HepG2 (cell line): Measurements from ENCODE around the gene GLB1L. TPM values are rescaled to one million over a fixed set of nuclear protein-coding genes. Genes with fewer than 3 reads are reported as not detected.

Experiments used
- ATAC-seq: fragments of 200-7000 bp; cut with Tn5 transposase; 3 replicates; pipeline ENCODE4 v1.9.1; 2020; ENCODE audit warnings: mild to moderate bottlenecking, moderate library complexity
- BruUV-seq: library from RNA; stranded (reverse); fragments of 400-500 nt; replicated peaks from 2 replicates; lab custom pipeline; 2021; lab: Mats Ljungman, UMichigan
- CTCF ChIA-PET: fragments of 300-600 bp; formaldehyde crosslinking; extraction: SDS; loops from one replicate; lab custom pipeline; 2021; ENCODE audit warnings: low total read pairs, inconsistent platforms, low intra/inter-chr PET ratio; lab: Yijun Ruan, JAX
- POLR2A ChIA-PET: fragments of 350-600 bp; sonication (Branson Sonifier 250); formaldehyde crosslinking; loops from one replicate; lab custom pipeline; 2020; ENCODE audit warnings: antibody characterized with exemption, inconsistent platforms; lab: Yijun Ruan, JAX
- DNase-seq: peaks from one replicate; pipeline ENCODE4 v3.0.0-alpha.2; 2015; ENCODE audit warnings: low spot score
- FAIRE-seq: peaks from 3 replicates; lab custom pipeline; 2011; peaks lifted over from hg19 to GRCh38; lab: Jason Lieb, UNC
- H2AFZ ChIP-seq: one replicate; pipeline ENCODE4 v1.6.1; 2011; ENCODE audit warnings: low read length, inconsistent platforms
- H3K27ac ChIP-seq: fragments of 300-600 bp; 3 replicates; pipeline ENCODE4 v1.8.0; 2011; ENCODE audit warnings: mixed run types, mild to moderate bottlenecking, mixed read lengths, low read length, inconsistent platforms; ENCODE audit not compliant: insufficient read depth; ENCODE audit errors: extremely low read length
- H3K27me3 ChIP-seq, 2 experiments: fragments of 200-600 bp in 1 of 2; 2 replicates in 1 of 2; 3 replicates in 1 of 2; pipeline versions ENCODE4 v1.6.0 to v1.8.0; 2011; ENCODE audit warnings: low read length in 2 of 2, mild to moderate bottlenecking in 2 of 2, moderate library complexity in 2 of 2, inconsistent platforms in 1 of 2; ENCODE audit not compliant: insufficient read depth in 2 of 2, control insufficient read depth in 1 of 2
- H3K36me3 ChIP-seq, 2 experiments: fragments of 200-600 bp in 1 of 2; replicated peaks in 1 of 2; 2 replicates in 1 of 2; 3 replicates in 1 of 2; pipeline versions ENCODE4 v1.5.1 to v1.8.0; 2011; ENCODE audit warnings: low read length in 2 of 2, inconsistent platforms in 1 of 2; ENCODE audit not compliant: insufficient read depth in 2 of 2, control insufficient read depth in 1 of 2
- H3K4me1 ChIP-seq: 2 replicates; pipeline ENCODE4 v1.5.1; 2012; ENCODE audit warnings: low read length, inconsistent platforms; ENCODE audit not compliant: insufficient read depth
- H3K4me2 ChIP-seq: 2 replicates; pipeline ENCODE4 v1.6.0; 2011; ENCODE audit warnings: low read depth, low read length, inconsistent platforms
- H3K4me3 ChIP-seq, 3 experiments: fragments of 200-600 bp in 1 of 3; sonication (generic), shearing (Covaris generic) in 1 of 3; replicated peaks in 1 of 3; 2 replicates each; pipeline ENCODE4 v1.5.1; 2011 to 2016; ENCODE audit warnings: low read length in 3 of 3, inconsistent platforms in 2 of 3, low read depth in 2 of 3, mild to moderate bottlenecking in 2 of 3, control low read depth in 1 of 3, mixed read lengths in 1 of 3; ENCODE audit not compliant: insufficient read depth in 1 of 3
- H3K79me2 ChIP-seq: one replicate; pipeline ENCODE4 v1.6.1; 2011; ENCODE audit warnings: low read length, inconsistent platforms; ENCODE audit not compliant: insufficient read depth
- H3K9ac ChIP-seq: 2 replicates; pipeline ENCODE4 v1.6.0; 2011; ENCODE audit warnings: mild to moderate bottlenecking, low read depth, low read length, inconsistent platforms; ENCODE audit not compliant: insufficient read depth
- H3K9me3 ChIP-seq: 2 replicates; pipeline ENCODE4 v1.5.1; 2012; ENCODE audit warnings: mild to moderate bottlenecking, low read length
- H4K20me1 ChIP-seq: 2 replicates; pipeline ENCODE4 v1.6.0; 2011; ENCODE audit warnings: inconsistent platforms, mild to moderate bottlenecking, low read length, moderate library complexity; ENCODE audit not compliant: insufficient read depth
- DZIP1 ChIP-seq: sonication (generic); formaldehyde crosslinking; IDR thresholded peaks from 2 replicates; pipeline ENCODE4 v1.5.0; 2020; ENCODE audit warnings: mild to moderate bottlenecking, missing genetic modification reagents
- MAZ ChIP-seq, 2 experiments: sonication (generic) in 1 of 2; formaldehyde crosslinking in 1 of 2; IDR thresholded peaks; 2 replicates each; pipeline versions ENCODE4 v1.5.0 to v1.6.1; 2012 to 2020; ENCODE audit warnings: low read depth in 2 of 2, mild to moderate bottlenecking in 2 of 2, borderline replicate concordance in 1 of 2, improper control_type of control experiment in 1 of 2, low read length in 1 of 2, missing genetic modification reagents in 1 of 2, moderate library complexity in 1 of 2
- MXI1 ChIP-seq: IDR thresholded peaks from 3 replicates; pipeline ENCODE4 v1.6.1; 2012; ENCODE audit warnings: low read depth, low read length, inconsistent platforms, borderline replicate concordance
- SSRP1 ChIP-seq: IDR thresholded peaks from 2 replicates; pipeline ENCODE4 v1.6.1; 2016; ENCODE audit warnings: control low read depth
- ZNF552 ChIP-seq: sonication (generic); formaldehyde crosslinking; IDR thresholded peaks from 2 replicates; pipeline ENCODE4 v1.9.0; 2022; ENCODE audit warnings: missing genetic modification reagents, mild to moderate bottlenecking, borderline replicate concordance
- ZNF572 ChIP-seq: sonication (generic); formaldehyde crosslinking; IDR thresholded peaks from 2 replicates; pipeline ENCODE4 v1.5.1; 2020; ENCODE audit warnings: mild to moderate bottlenecking, missing genetic modification reagents
- WGBS: methylation state at CpG from one replicate; pipeline ENCODE4 v1.1.6; 2017; ENCODE audit warnings: low lambda C conversion rate; 5-methylcytosine and 5-hydroxymethylcytosine counted together
- in situ Hi-C: cut with HindIII; loops from 2 replicates; pipeline ENCODE4 v1.10.0; 2017; ENCODE audit warnings: low pct_unique_long_range_greater_than_20kb; ENCODE audit not compliant: extremely low pct_ligation_motif_present
- intact Hi-C: fragments of 100-400 bp; cut with micrococcal nuclease; formaldehyde crosslinking; loops from one replicate; pipeline ENCODE4 v1.10.0; 2022; ENCODE audit not compliant: unreplicated experiment
- polyA plus RNA-seq, 8 experiments: library from polyadenylated mRNA; depleted of rRNA in 3 of 8; stranded (reverse) in 7 of 8; unstranded in 1 of 8; fragments of >200 nt; fragmentation: Illumina TruSeq in 4 of 8; extraction: Trizol in 4 of 8; gene quantifications; 2 replicates each; pipeline versions ENCODE4 v1.2.1 to v1.2.3, GENCODE V29; 2011 to 2016; ENCODE audit warnings: low read depth in 4 of 8, missing spikeins in 1 of 8, mixed read lengths in 1 of 8; ENCODE audit not compliant: insufficient read depth in 1 of 8
- total RNA-seq, 5 experiments: library from RNA; depleted of rRNA; stranded (reverse); fragments of >200 nt; fragmentation: Illumina TruSeq; extraction: Trizol; gene quantifications; 2 replicates each; pipeline ENCODE4 v1.2.3, GENCODE V29; 2016; ENCODE audit warnings: low read depth in 1 of 5
- TF ChIP-seq, protein P1 (sequence below): sonication (generic); formaldehyde crosslinking; IDR thresholded peaks from 2 replicates; pipeline ENCODE4 v1.5.0; 2020; ENCODE audit warnings: mild to moderate bottlenecking, missing genetic modification reagents, moderate library complexity
- TF ChIP-seq, protein P2 (sequence below): sonication (generic); formaldehyde crosslinking; IDR thresholded peaks from 2 replicates; pipeline ENCODE4 v1.4.0; 2020; ENCODE audit warnings: mild to moderate bottlenecking, low read depth, missing genetic modification reagents

Gene GLB1L
- total and polyA plus RNA-seq, 2 of the 13 experiments (the other 11 are each of a cell fraction or from before 2014, with no cell fraction given), result 6.8 to 7.3 TPM

DNA sequence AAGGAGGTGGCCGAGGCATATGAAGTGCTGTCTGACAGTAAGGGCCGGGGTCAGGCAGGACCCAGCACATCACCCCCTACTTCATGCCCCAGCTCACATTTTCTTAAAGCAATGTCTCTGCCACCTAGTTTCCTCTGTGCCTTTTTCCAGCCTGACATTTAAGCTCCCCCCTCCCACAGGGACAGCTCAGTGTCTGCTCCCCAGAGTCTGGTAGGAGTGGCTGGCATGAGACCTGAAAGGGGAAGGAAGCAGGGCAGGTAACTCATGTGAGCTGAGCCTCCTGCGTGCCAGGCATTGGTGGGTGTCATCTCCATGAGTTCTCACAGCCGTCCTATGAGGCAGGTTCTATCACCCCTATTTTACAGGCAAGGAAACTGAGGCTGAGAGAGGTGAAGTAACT lies 35.4 kb upstream of the GLB1L start:
- BruUV-seq, result no TSS peak
- DNase-seq (no peak), ATAC-seq (no peak), FAIRE-seq (no peak)
- no peak overlapping the region for H3K4me2 ChIP-seq
- no peaks in the 10 kb centered on the region for H4K20me1 ChIP-seq
- in situ Hi-C loops, result no loop called here
- TF ChIP-seq MXI1 (0 out of 3 replicates have a peak, but pooled peaks have one; percentile 25), MAZ (IDR thresholded peaks at IDR 0.05; ENCODE audit: borderline replicate concordance, low read depth, low read length) (no peak), MAZ (CRISPR knock-in tag; IDR thresholded peaks at IDR 0.05; ENCODE audit: low read depth) (no peak)
- no peak overlapping the region for H3K27ac ChIP-seq
- ChIA-PET POLR2A (interaction anchor here (1.2 to 3.3 kb wide), 3 partner anchors 12 to 73 kb away, joined by 3 to 29 read pairs (median 4); partner anchors contain the start of gene ZFAND2B), CTCF (no interaction called here)
- peaks cover 27% of the 10 kb centered on the region for H3K4me1 ChIP-seq
- no peak overlapping the region for H3K9ac ChIP-seq
- no peaks in the 10 kb centered on the region for H3K27me3 ChIP-seq
- H3K36me3 ChIP-seq, result peaks cover 4 to 10% of the 10 kb centered on the region in 2 experiments; a peak in 4 of 5 replicates
- no peaks in the 10 kb centered on the region for H3K9me3 ChIP-seq
- H2AFZ ChIP-seq, result no peak overlapping the region
- 100% methylated on average over 4 of the region's 4 CpGs for WGBS
- H3K79me2 ChIP-seq, result no peaks in the 10 kb centered on the region
- intact Hi-C loops, result no loop called here
- H3K4me3 ChIP-seq, result no peak overlapping the region

DNA sequence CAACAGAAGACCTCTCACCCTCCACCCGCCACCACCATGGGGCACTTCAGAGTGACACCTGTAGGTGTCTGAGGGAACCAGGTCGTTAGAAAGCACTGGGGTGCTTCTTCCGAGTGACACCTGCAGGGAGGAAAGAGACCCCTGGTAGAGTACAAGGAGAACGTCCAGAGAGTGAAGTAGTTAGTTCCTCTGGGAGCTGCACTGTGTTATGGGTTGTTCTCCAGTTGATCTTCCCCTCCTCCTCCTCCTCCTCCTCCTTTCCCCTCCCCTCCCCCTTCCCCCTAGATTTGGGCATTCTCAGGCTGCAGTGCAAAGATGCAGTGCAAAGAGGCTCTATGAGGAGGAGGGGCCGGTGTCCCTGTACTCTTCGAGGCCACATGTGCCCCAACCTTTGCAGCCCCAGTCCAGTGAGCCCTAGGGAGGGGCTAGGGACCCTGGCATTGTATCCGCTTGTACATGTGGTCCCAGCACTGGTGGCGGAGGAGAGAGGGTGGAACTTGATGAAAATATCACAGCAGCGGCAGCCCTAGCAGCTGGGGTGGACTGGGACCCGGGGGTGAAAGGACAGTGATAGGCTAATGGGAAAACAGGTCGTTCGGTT lies 34.8 kb upstream of the GLB1L start:
- Histone ChIP-seq H2AFZ (no peak overlapping the region), H3K27me3 (no peaks in the 10 kb centered on the region), H3K36me3 (peaks cover 4 to 10% of the 10 kb centered on the region in 2 experiments; a peak in 4 of 5 replicates), H3K4me3 (peak overlapping the region; percentile 59 to 77 (median 73)), H3K4me1 (peaks cover 27% of the 10 kb centered on the region), H3K9ac (peak overlapping the region; percentile 80), H3K4me2 (peak overlapping the region; percentile 96), H3K79me2 (no peaks in the 10 kb centered on the region), H3K27ac (peak overlapping the region; percentile 62), H4K20me1 (no peaks in the 10 kb centered on the region), H3K9me3 (no peaks in the 10 kb centered on the region)
- FAIRE-seq (no peak), DNase-seq (no peak), ATAC-seq (peak; percentile 8)
- in situ Hi-C loops, result no loop called here
- POLR2A ChIA-PET, result interaction anchor here (1.3 to 3.3 kb wide), 9 partner anchors 10 to 103 kb away, joined by 3 to 70 read pairs (median 19); partner anchors contain the start of genes ABCB6, ANKZF1, ATG9A and CNPPD1
- WGBS, result 77% methylated on average over 12 of the region's 12 CpGs
- intact Hi-C loops, result loop anchor here (1.0 kb wide), 2 partner anchors 14 to 31 kb away; no protein-coding TSS in a partner anchor
- CTCF ChIA-PET, result interaction anchor here (2.8 kb wide), 1 partner anchor 18 kb away, joined by 28 read pairs; no protein-coding TSS in a partner anchor
- no TSS peak for BruUV-seq
- TF ChIP-seq ZNF552 (CRISPR knock-in tag) (no peak), ZNF572 (CRISPR knock-in tag) (0 out of 2 replicates have a peak, but pooled peaks have one; percentile 57), DZIP1 (CRISPR knock-in tag) (peak; percentile 59; the same call in 1 of the 2 replicates), SSRP1 (CRISPR knock-in tag) (0 out of 2 replicates have a peak, but pooled peaks have one; percentile 30)
- TF ChIP-seq, protein P1, sequence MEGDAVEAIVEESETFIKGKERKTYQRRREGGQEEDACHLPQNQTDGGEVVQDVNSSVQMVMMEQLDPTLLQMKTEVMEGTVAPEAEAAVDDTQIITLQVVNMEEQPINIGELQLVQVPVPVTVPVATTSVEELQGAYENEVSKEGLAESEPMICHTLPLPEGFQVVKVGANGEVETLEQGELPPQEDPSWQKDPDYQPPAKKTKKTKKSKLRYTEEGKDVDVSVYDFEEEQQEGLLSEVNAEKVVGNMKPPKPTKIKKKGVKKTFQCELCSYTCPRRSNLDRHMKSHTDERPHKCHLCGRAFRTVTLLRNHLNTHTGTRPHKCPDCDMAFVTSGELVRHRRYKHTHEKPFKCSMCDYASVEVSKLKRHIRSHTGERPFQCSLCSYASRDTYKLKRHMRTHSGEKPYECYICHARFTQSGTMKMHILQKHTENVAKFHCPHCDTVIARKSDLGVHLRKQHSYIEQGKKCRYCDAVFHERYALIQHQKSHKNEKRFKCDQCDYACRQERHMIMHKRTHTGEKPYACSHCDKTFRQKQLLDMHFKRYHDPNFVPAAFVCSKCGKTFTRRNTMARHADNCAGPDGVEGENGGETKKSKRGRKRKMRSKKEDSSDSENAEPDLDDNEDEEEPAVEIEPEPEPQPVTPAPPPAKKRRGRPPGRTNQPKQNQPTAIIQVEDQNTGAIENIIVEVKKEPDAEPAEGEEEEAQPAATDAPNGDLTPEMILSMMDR (CRISPR knock-in tag), result peak; percentile 10; the same call in 1 of the 2 replicates
- TF ChIP-seq, protein P2, sequence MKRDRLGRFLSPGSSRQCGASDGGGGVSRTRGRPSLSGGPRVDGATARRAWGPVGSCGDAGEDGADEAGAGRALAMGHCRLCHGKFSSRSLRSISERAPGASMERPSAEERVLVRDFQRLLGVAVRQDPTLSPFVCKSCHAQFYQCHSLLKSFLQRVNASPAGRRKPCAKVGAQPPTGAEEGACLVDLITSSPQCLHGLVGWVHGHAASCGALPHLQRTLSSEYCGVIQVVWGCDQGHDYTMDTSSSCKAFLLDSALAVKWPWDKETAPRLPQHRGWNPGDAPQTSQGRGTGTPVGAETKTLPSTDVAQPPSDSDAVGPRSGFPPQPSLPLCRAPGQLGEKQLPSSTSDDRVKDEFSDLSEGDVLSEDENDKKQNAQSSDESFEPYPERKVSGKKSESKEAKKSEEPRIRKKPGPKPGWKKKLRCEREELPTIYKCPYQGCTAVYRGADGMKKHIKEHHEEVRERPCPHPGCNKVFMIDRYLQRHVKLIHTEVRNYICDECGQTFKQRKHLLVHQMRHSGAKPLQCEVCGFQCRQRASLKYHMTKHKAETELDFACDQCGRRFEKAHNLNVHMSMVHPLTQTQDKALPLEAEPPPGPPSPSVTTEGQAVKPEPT (CRISPR knock-in tag), result no peak
